Coronary artery (tissue), 2 donors: Measurements from ENCODE around the gene TBC1D8.

ENCODE experiments used
- DNase-seq: peaks from one replicate; pipeline ENCODE4 v3.0.0-alpha.2; 2017; ENCODE audit warnings: low spot score
- H3K27ac ChIP-seq, 2 donors: fragments of 200-600 bp; sonication (generic); one replicate each; pipeline ENCODE4 v1.5.1; 2016 to 2019
- H3K4me3 ChIP-seq: fragments of 200-600 bp; sonication (generic); 2 replicates; pipeline ENCODE4 v1.5.1; 2016; ENCODE audit warnings: mild to moderate bottlenecking, moderate library complexity
- CTCF ChIP-seq: fragments of 200-600 bp; sonication (generic); IDR thresholded peaks from one replicate; pipeline ENCODE4 v1.5.1; 2019; ENCODE audit warnings: antibody characterized with exemption

The TBC1D8 gene

GRCh38 chr2:101152272-101153076 is 1.3 kb upstream of the TBC1D8 start:
- TF ChIP-seq CTCF = peak; percentile 36
- no peak for DNase-seq
- Histone ChIP-seq H3K27ac (peak overlapping the region; percentile 63 to 90), H3K4me3 (peak overlapping the region; percentile 85)

- no peak for DNase-seq
- peak overlapping the region; percentile 85 for H3K4me3 ChIP-seq
- no peak for TF ChIP-seq CTCF
- peak overlapping the region; percentile 63 to 90 for H3K27ac ChIP-seq
These were observed 683 bp upstream of the TBC1D8 start for GRCh38 chr2:101151859-101152271.

GRCh38 chr2:101150306-101151145 is 656 bp downstream of the TBC1D8 start:
- no peak for TF ChIP-seq CTCF
- peak; percentile 77 for DNase-seq
- Histone ChIP-seq H3K4me3 (peak overlapping the region; percentile 85), H3K27ac (peak overlapping the region; percentile 63 to 90)

GRCh38 chr2:101149241-101150192 is 1.7 kb downstream of the TBC1D8 start:
- Histone ChIP-seq H3K4me3 (peak overlapping the region; percentile 85), H3K27ac (no peak overlapping the region)
- no peak for DNase-seq
- no peak for TF ChIP-seq CTCF

GRCh38 chr2:101148777-101149176 is 2.4 kb downstream of the TBC1D8 start:
- TF ChIP-seq CTCF = no peak
- DNase-seq = no peak
- Histone ChIP-seq H3K27ac (no peak overlapping the region), H3K4me3 (no peak overlapping the region)

GRCh38 chr2:101147971-101148370 is 3.2 kb downstream of the TBC1D8 start:
- Histone ChIP-seq H3K27ac (no peak overlapping the region), H3K4me3 (no peak overlapping the region)
- DNase-seq = no peak
- no peak for TF ChIP-seq CTCF
